Neural progenitor cell (in vitro differentiated cells): ENCODE data around the gene C17orf113. TPM values are rescaled to one million over a fixed set of nuclear protein-coding genes. Genes with fewer than 3 reads are reported as not detected.

Source experiments
- DNase-seq: peaks from one replicate; pipeline ENCODE4 v3.0.0-alpha.2; 2016; ENCODE audit warnings: low spot score
- H2AFZ ChIP-seq: fragments of 200-600 bp; sonication (generic); replicated peaks from 2 replicates; pipeline ENCODE4 v1.6.1; 2016; ENCODE audit warnings: antibody characterized with exemption
- H3F3A ChIP-seq: fragments of 200-600 bp; sonication (generic); 2 replicates; pipeline ENCODE4 v1.6.1; 2016; ENCODE audit warnings: antibody characterized with exemption, low read depth
- H3K27ac ChIP-seq: fragments of 200-600 bp; sonication (generic); 2 replicates; pipeline ENCODE4 v1.5.1; 2016; ENCODE audit warnings: mild to moderate bottlenecking
- H3K27me3 ChIP-seq: fragments of 200-600 bp; sonication (generic); 2 replicates; pipeline ENCODE4 v1.6.1; 2016; ENCODE audit warnings: mild to moderate bottlenecking, moderate library complexity
- H3K36me3 ChIP-seq: fragments of 200-600 bp; sonication (generic); 2 replicates; pipeline ENCODE4 v1.5.1; 2016
- H3K4me1 ChIP-seq: fragments of 200-600 bp; sonication (generic); 2 replicates; pipeline ENCODE4 v1.6.1; 2016; ENCODE audit warnings: mixed run types
- H3K4me2 ChIP-seq: fragments of 200-600 bp; sonication (generic); 2 replicates; pipeline ENCODE4 v1.6.1; 2016
- H3K4me3 ChIP-seq: fragments of 200-600 bp; sonication (generic); 2 replicates; pipeline ENCODE4 v1.5.1; 2016
- H3K79me2 ChIP-seq: fragments of 200-600 bp; sonication (generic); 2 replicates; pipeline ENCODE4 v1.6.1; 2016; ENCODE audit warnings: low read depth
- H3K9ac ChIP-seq: fragments of 200-600 bp; sonication (generic); 2 replicates; pipeline ENCODE4 v1.6.1; 2016
- H3K9me3 ChIP-seq: fragments of 200-600 bp; sonication (generic); 2 replicates; pipeline ENCODE4 v1.5.1; 2016; ENCODE audit warnings: low read depth
- H4K20me1 ChIP-seq: fragments of 200-600 bp; sonication (generic); 2 replicates; pipeline ENCODE4 v1.6.1; 2016; ENCODE audit warnings: low read depth
- H3K27ac Mint-ChIP-seq: 3 replicates; pipeline ENCODE4 v1.8.0; 2021; ENCODE audit warnings: mixed read lengths
- H3K27me3 Mint-ChIP-seq: 2 replicates; pipeline ENCODE4 v1.8.0; 2022; ENCODE audit warnings: low read depth, mild to moderate bottlenecking, inconsistent platforms, moderate library complexity, mixed read lengths; ENCODE audit not compliant: insufficient read depth
- H3K36me3 Mint-ChIP-seq: 3 replicates; pipeline ENCODE4 v1.8.0; 2021; ENCODE audit warnings: mixed read lengths
- H3K4me1 Mint-ChIP-seq: 3 replicates; pipeline ENCODE4 v1.8.0; 2021; ENCODE audit warnings: mixed read lengths
- H3K4me3 Mint-ChIP-seq: 3 replicates; pipeline ENCODE4 v1.8.0; 2021; ENCODE audit warnings: mild to moderate bottlenecking, moderate library complexity, mixed read lengths
- H3K9me3 Mint-ChIP-seq: 3 replicates; pipeline ENCODE4 v1.8.0; 2020; ENCODE audit warnings: mixed read lengths
- EZH2 ChIP-seq: fragments of 200-600 bp; sonication (generic); IDR thresholded peaks from 2 replicates; pipeline ENCODE4 v1.6.1; 2017; ENCODE audit warnings: antibody characterized with exemption, mild to moderate bottlenecking, moderate library complexity
- EZH2phosphoT487 ChIP-seq: fragments of 200-600 bp; sonication (generic); IDR thresholded peaks from 2 replicates; pipeline ENCODE4 v1.6.1; 2017; ENCODE audit warnings: antibody characterized with exemption
- total RNA-seq: library from RNA; depleted of rRNA; stranded (reverse); fragments of >200 nt; gene quantifications from 2 replicates; pipeline ENCODE4 v1.2.3, GENCODE V29; 2015; ENCODE audit warnings: low replicate concordance
- TF ChIP-seq, protein P1 (sequence below): fragments of 200-600 bp; sonication (generic); IDR thresholded peaks from 2 replicates; pipeline ENCODE4 v1.5.1; 2017; ENCODE audit warnings: antibody characterized with exemption, mild to moderate bottlenecking

C17orf113 gene
- total RNA-seq, 1 donor from 2014 or later, result 2.2 TPM

DNA sequence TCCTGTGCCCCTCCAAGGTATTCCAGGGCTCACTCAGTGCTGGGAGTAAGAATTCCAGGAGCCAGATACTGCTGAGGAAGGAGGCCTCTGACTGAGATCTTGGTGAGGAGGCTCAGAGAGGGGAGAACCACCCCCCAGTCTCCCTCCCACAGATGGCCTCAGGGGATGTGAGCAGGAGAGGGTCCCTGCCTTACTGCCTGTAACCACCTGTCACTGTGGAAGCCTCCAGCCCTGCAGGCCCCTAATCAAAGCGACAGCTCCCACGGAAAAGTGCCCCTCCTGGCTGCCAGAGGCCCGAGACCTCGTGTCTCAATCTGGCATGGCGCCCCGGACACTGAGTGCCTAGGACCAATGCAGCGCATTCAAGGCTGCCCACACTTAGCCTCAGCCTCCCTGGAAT is 7.7 kb upstream of the C17orf113 start:
- H3K27me3 ChIP-seq, result peaks cover 11% of the 10 kb centered on the region
- no peaks in the 10 kb centered on the region for H3K9me3 ChIP-seq
- H3K36me3 ChIP-seq, result no peaks in the 10 kb centered on the region
- no peak overlapping the region for H3K27ac ChIP-seq
- no peak for TF ChIP-seq EZH2
- TF ChIP-seq, protein P1, sequence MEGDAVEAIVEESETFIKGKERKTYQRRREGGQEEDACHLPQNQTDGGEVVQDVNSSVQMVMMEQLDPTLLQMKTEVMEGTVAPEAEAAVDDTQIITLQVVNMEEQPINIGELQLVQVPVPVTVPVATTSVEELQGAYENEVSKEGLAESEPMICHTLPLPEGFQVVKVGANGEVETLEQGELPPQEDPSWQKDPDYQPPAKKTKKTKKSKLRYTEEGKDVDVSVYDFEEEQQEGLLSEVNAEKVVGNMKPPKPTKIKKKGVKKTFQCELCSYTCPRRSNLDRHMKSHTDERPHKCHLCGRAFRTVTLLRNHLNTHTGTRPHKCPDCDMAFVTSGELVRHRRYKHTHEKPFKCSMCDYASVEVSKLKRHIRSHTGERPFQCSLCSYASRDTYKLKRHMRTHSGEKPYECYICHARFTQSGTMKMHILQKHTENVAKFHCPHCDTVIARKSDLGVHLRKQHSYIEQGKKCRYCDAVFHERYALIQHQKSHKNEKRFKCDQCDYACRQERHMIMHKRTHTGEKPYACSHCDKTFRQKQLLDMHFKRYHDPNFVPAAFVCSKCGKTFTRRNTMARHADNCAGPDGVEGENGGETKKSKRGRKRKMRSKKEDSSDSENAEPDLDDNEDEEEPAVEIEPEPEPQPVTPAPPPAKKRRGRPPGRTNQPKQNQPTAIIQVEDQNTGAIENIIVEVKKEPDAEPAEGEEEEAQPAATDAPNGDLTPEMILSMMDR, result no peak
- TF ChIP-seq EZH2phosphoT487, result no peak
- H3K9ac ChIP-seq, result no peak overlapping the region
- no peak overlapping the region for H3K27ac Mint-ChIP-seq
- H4K20me1 ChIP-seq, result no peaks in the 10 kb centered on the region
- peaks cover 42% of the 10 kb centered on the region for H3K4me1 ChIP-seq
- no peak overlapping the region for H3K4me3 Mint-ChIP-seq
- H2AFZ ChIP-seq, result no peak overlapping the region
- H3K27me3 Mint-ChIP-seq, result peaks cover 13% of the 10 kb centered on the region
- H3K36me3 Mint-ChIP-seq, result no peaks in the 10 kb centered on the region
- peaks cover 52% of the 10 kb centered on the region for H3K4me1 Mint-ChIP-seq
- H3K4me2 ChIP-seq, result no peak overlapping the region
- no peak overlapping the region for H3K4me3 ChIP-seq
- H3F3A ChIP-seq, result peaks cover 24% of the 10 kb centered on the region
- DNase-seq, result peak; percentile 1
- H3K79me2 ChIP-seq, result no peaks in the 10 kb centered on the region
- no peaks in the 10 kb centered on the region for H3K9me3 Mint-ChIP-seq

DNA sequence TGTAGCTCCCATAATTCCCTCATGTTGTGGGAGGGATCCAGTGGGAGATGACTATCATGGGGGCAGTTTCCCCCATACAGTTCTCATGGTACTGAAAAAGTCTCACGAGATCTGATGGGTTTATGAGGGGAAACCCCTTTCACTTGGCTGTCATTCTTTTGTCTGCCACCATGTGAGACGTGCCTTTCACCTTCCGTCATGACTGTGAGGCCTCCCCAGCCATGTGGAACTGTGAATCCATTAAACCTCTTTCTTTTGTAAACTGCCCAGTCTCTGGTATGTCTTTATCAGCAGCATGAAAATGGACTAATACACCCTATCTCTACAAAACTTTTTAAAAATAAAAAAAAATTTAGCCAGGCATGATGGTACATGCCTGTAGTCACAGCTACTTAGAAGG is 6.2 kb upstream of the C17orf113 start:
- no peaks in the 10 kb centered on the region for H4K20me1 ChIP-seq
- H3K9ac ChIP-seq, result no peak overlapping the region
- TF ChIP-seq EZH2 (no peak), EZH2phosphoT487 (no peak)
- TF ChIP-seq, protein P1, result no peak
- DNase-seq, result no peak
- no peak overlapping the region for H3K27ac ChIP-seq
- H2AFZ ChIP-seq, result no peak overlapping the region
- no peaks in the 10 kb centered on the region for H3K9me3 ChIP-seq
- H3K9me3 Mint-ChIP-seq, result no peaks in the 10 kb centered on the region
- H3K4me3 ChIP-seq, result no peak overlapping the region
- peaks cover 28% of the 10 kb centered on the region for H3K4me1 ChIP-seq
- H3K36me3 Mint-ChIP-seq, result no peaks in the 10 kb centered on the region
- H3K79me2 ChIP-seq, result no peaks in the 10 kb centered on the region
- no peak overlapping the region for H3K4me2 ChIP-seq
- H3K27me3 ChIP-seq, result peaks cover 14% of the 10 kb centered on the region
- H3K4me3 Mint-ChIP-seq, result no peak overlapping the region
- H3K36me3 ChIP-seq, result no peaks in the 10 kb centered on the region
- peaks cover 48% of the 10 kb centered on the region for H3K4me1 Mint-ChIP-seq
- H3K27ac Mint-ChIP-seq, result peak overlapping the region; percentile 76
- peaks cover 27% of the 10 kb centered on the region for H3F3A ChIP-seq
- H3K27me3 Mint-ChIP-seq, result peaks cover 19% of the 10 kb centered on the region

DNA sequence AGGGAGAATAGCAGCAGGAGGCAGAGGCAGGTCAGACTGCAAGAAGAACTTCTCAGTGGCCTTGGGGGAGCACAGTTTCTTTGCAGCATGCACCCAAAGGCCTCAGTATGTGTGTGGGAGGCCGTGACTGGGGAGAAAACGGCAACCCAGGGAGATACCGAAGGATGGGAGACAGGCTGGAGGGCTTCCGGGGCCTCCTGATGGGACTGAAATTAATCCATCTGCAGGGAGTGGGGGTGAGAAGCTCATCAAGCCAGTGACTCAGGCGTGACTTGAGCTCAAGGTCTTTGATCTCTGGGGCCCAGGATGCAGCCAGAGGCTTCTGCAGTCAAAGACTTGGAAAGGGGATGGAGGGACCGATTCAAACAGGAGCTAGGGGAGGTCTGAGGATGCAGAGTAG is 5.1 kb upstream of the C17orf113 start:
- H3K4me3 ChIP-seq, result no peak overlapping the region
- no peak for DNase-seq
- H3K4me2 ChIP-seq, result peak overlapping the region; percentile 61
- H3K27me3 ChIP-seq, result peaks cover 25% of the 10 kb centered on the region
- no peak overlapping the region for H3K27ac ChIP-seq
- no peaks in the 10 kb centered on the region for H3K9me3 ChIP-seq
- H3K4me1 Mint-ChIP-seq, result peaks cover 53% of the 10 kb centered on the region
- H3K9me3 Mint-ChIP-seq, result no peaks in the 10 kb centered on the region
- no peaks in the 10 kb centered on the region for H3K79me2 ChIP-seq
- H3F3A ChIP-seq, result peaks cover 31% of the 10 kb centered on the region
- no peaks in the 10 kb centered on the region for H3K36me3 ChIP-seq
- peak overlapping the region; percentile 57 for H3K27ac Mint-ChIP-seq
- H3K9ac ChIP-seq, result no peak overlapping the region
- H3K4me3 Mint-ChIP-seq, result peak overlapping the region; percentile 31
- H4K20me1 ChIP-seq, result no peaks in the 10 kb centered on the region
- H3K27me3 Mint-ChIP-seq, result peaks cover 27% of the 10 kb centered on the region
- peaks cover 30% of the 10 kb centered on the region for H3K4me1 ChIP-seq
- no peak overlapping the region for H2AFZ ChIP-seq
- no peak for TF ChIP-seq EZH2
- TF ChIP-seq, protein P1, result no peak
- TF ChIP-seq EZH2phosphoT487, result no peak
- H3K36me3 Mint-ChIP-seq, result no peaks in the 10 kb centered on the region
